ENCODE measurements around the gene MOB1B.

- no peak for TF ChIP-seq CTCF (IDR thresholded peaks at IDR 0.05)
- no peak for TF ChIP-seq POLR2A (IDR thresholded peaks at IDR 0.05)
Measured at GRCh38 chr4:70925418-70925817, 23.2 kb downstream of the MOB1B start.

Measured in upper lobe of left lung (tissue), 4 donors.